ENCODE results near the gene SPINT4. TPM values are rescaled to one million over a fixed set of nuclear protein-coding genes. Genes with fewer than 3 reads are reported as not detected.

SPINT4 gene
- total and polyA plus RNA-seq, 2 of the 8 experiments (the other 6 are each of a cell fraction or from before 2014, with no cell fraction given): not detected

DNA sequence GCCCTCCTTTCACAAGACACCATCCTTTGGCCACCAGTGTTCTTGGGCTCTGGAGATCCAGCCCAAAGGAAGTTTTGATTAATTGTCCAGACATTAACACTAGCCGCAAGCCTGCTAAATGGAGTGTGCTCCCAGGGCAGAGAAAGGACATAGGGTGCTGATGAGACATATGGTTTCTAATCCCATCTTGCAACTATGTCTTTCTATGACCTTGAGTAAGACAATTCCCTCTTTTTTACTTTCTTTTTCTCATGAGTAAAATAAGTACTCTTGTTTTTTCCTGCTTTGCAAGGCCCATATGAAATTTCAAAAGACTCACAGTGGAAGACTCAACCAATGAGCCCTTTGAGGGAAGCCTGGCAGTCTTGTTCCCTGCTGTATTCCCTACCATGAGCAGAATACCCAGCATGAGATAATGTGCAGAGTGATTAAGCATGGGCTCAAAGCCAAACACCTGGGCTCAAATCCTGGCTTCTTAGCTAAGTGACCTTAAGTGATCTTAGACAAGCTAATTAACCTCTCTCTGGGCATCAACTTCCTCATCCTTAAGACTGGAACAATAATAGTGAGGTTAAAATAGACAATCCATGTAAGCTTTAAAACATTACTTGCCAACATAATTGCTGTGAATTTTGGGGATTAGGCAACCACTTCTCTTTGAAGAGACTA lies 17.0 kb upstream of the SPINT4 start, which contains the start of gene WFDC10B:
TSS of gene WFDC10B (minus strand) at position 51 of the 669 bp plus-strand sequence. CDS start 19,027 bp downstream, outside the sequence.
- Histone ChIP-seq H3K36me3 (ENCODE audit: control insufficient read depth in 2 of 4, insufficient read depth in 4 of 4, low read length in 3 of 4) (no peaks in the 10 kb centered on the region), H2BK15ac (ENCODE audit: low read length) (no peak within 1 kb of the TSS), H2BK20ac (ENCODE audit: low read length) (no peak within 1 kb of the TSS), H3K23me2 (ENCODE audit: low read depth, low read length) (no peaks in the 10 kb centered on the region), H4K5ac (ENCODE audit: insufficient read length, low read depth, low read length) (no peak within 1 kb of the TSS), H3K9ac (replicated peaks in 1 of 4; ENCODE audit: extremely low read depth in 1 of 4, low read depth in 3 of 4, low read length in 3 of 4) (no peak within 1 kb of the TSS), H3K79me2 (ENCODE audit: control insufficient read depth in 1 of 2, insufficient read depth in 2 of 2, low read length in 2 of 2) (no peaks in the 10 kb centered on the region), H2AK5ac (ENCODE audit: low read depth, low read length) (no peak within 1 kb of the TSS), H3K4me1 (replicated peaks in 1 of 4; ENCODE audit: control insufficient read depth in 3 of 4, insufficient read depth in 4 of 4, low read length in 3 of 4) (no peaks in the 10 kb centered on the region), H3K18ac (ENCODE audit: extremely low read depth, low read length) (no peak within 1 kb of the TSS), H3K27me3 (replicated peaks in 1 of 4; ENCODE audit: control insufficient read depth in 3 of 4, extremely low read depth in 1 of 4, insufficient read depth in 3 of 4, low read length in 3 of 4) (no peaks in the 10 kb centered on the region; a peak in 1 of 7 replicates), H3K56ac (replicated peaks; ENCODE audit: insufficient read length, low read depth, low read length) (no peak within 1 kb of the TSS), H3K23ac (ENCODE audit: insufficient read length) (no peak within 1 kb of the TSS), H2BK12ac (ENCODE audit: low read depth, low read length) (no peak within 1 kb of the TSS), H2AFZ (ENCODE audit: low read length) (no peak within 1 kb of the TSS), H3K79me1 (ENCODE audit: low read depth, low read length) (no peaks in the 10 kb centered on the region), H2BK120ac (replicated peaks; ENCODE audit: low read depth, low read length) (no peak within 1 kb of the TSS), H3K14ac (ENCODE audit: insufficient read length) (no peak within 1 kb of the TSS), H3K4ac (replicated peaks; ENCODE audit: insufficient read length, low read depth, low read length) (no peak within 1 kb of the TSS), H4K91ac (replicated peaks; ENCODE audit: insufficient read length, low read length) (no peak within 1 kb of the TSS), H2BK5ac (ENCODE audit: low read depth, low read length) (no peak within 1 kb of the TSS), H3K4me3 (ENCODE audit: extremely low read depth in 1 of 4, insufficient read depth in 2 of 4, low read depth in 3 of 4, low read length in 4 of 4) (no peak within 1 kb of the TSS), H3K4me2 (ENCODE audit: insufficient read depth in 1 of 2, low read depth in 2 of 2, low read length in 2 of 2) (no peak within 1 kb of the TSS), H3K27ac (ENCODE audit: low read depth, low read length) (no peak within 1 kb of the TSS), H3K9me3 (ENCODE audit: insufficient read depth in 2 of 2, low read depth in 1 of 2, low read length in 1 of 2) (no peaks in the 10 kb centered on the region), H4K8ac (ENCODE audit: extremely low read depth, insufficient read depth, low read length) (no peak within 1 kb of the TSS), H4K20me1 (replicated peaks in 1 of 2; ENCODE audit: control insufficient read depth in 1 of 2, insufficient read depth in 2 of 2, low read length in 2 of 2) (no peaks in the 10 kb centered on the region)
- ChIA-PET POLR2A (ENCODE audit: partially characterized antibody) (interaction anchor here (0.7 kb wide), 1 partner anchor 25 kb away, joined by 4 read pairs; no protein-coding TSS in a partner anchor), CTCF (ENCODE audit: partially characterized antibody) (interaction anchor here (1.1 to 1.3 kb wide), 2 partner anchors 11 to 13 kb away, joined by 3 to 6 read pairs; no protein-coding TSS in a partner anchor)
- TF ChIP-seq BCL11A (IDR thresholded peaks at IDR 0.05; ENCODE audit: low read depth in 2 of 2, low read length in 2 of 2) (no peak), HDAC6 (IDR thresholded peaks at IDR 0.05; ENCODE audit: low read depth, low read length) (no peak), TAF7 (optimal IDR thresholded peaks at IDR 0.05; ENCODE audit: borderline replicate concordance, low read depth, low read length) (no peak), TBP (IDR thresholded peaks at IDR 0.05; ENCODE audit: low read depth, low read length) (no peak), PHF8 (conservative IDR thresholded peaks at IDR 0.05; ENCODE audit: low read depth, low read length) (no peak), SRF (IDR thresholded peaks at IDR 0.05; ENCODE audit: low read depth, low read length) (no peak), RNF2 (IDR thresholded peaks at IDR 0.05; ENCODE audit: borderline replicate concordance, low read depth, low read length, missing control alignments, poor library complexity, severe bottlenecking) (no peak), JUND (IDR thresholded peaks at IDR 0.05; ENCODE audit: low read length) (no peak), POLR2AphosphoS5 (IDR thresholded peaks at IDR 0.05; ENCODE audit: low read depth, low read length) (no peak)
- TF ChIP-seq, protein P1, sequence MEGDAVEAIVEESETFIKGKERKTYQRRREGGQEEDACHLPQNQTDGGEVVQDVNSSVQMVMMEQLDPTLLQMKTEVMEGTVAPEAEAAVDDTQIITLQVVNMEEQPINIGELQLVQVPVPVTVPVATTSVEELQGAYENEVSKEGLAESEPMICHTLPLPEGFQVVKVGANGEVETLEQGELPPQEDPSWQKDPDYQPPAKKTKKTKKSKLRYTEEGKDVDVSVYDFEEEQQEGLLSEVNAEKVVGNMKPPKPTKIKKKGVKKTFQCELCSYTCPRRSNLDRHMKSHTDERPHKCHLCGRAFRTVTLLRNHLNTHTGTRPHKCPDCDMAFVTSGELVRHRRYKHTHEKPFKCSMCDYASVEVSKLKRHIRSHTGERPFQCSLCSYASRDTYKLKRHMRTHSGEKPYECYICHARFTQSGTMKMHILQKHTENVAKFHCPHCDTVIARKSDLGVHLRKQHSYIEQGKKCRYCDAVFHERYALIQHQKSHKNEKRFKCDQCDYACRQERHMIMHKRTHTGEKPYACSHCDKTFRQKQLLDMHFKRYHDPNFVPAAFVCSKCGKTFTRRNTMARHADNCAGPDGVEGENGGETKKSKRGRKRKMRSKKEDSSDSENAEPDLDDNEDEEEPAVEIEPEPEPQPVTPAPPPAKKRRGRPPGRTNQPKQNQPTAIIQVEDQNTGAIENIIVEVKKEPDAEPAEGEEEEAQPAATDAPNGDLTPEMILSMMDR (IDR thresholded peaks at IDR 0.05; ENCODE audit: control extremely low read depth in 1 of 3, insufficient read depth in 1 of 3, low read depth in 1 of 3, low read length in 3 of 3): no peak
- FAIRE-seq: no peak
- DNase-seq (ENCODE audit: low read depth in 1 of 2, low spot score in 2 of 2): no peak
- 100% methylated on average over 1 of the region's 1 CpG; no CpG with 5 or more reads in 1 of the 2 experiments for WGBS, 2 experiments (ENCODE audit: extremely low coverage in 1 of 2, insufficient coverage in 1 of 2, insufficient read length in 1 of 2, insufficient replicate concordance in 2 of 2, low coverage in 1 of 2, low lambda C conversion rate in 2 of 2, missing lambda C conversion rate in 1 of 2)

Measured in H1 (cell line).